HG03571 (cell line): ENCODE results near the gene TMEM91.

Experiments
- ATAC-seq: cut with Tn5 transposase; IDR thresholded peaks from one replicate; pipeline ENCODE4 v1.9.1; 2021; ENCODE audit not compliant: unreplicated experiment

TMEM91 gene

DNA sequence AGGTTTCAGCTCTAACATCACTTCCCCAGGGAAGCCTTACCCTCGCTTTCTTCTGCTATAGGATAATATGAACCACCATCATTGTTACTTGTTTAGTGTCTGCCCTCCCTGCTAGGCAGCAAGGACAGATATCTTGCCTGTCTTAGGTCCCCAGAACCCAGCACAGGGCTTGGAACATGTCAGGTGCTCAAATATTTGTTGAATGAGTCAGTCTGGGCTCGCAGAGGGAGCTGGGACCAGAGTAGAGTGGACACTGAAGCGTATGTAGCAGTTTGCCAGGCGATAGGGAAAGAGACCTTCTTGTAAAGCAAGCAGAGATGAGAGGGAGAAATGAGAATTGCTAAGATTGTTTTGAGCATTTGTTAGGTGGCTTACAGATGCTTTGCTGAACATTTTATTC lies 33.0 kb downstream of the TMEM91 start:
- no peak for ATAC-seq

DNA sequence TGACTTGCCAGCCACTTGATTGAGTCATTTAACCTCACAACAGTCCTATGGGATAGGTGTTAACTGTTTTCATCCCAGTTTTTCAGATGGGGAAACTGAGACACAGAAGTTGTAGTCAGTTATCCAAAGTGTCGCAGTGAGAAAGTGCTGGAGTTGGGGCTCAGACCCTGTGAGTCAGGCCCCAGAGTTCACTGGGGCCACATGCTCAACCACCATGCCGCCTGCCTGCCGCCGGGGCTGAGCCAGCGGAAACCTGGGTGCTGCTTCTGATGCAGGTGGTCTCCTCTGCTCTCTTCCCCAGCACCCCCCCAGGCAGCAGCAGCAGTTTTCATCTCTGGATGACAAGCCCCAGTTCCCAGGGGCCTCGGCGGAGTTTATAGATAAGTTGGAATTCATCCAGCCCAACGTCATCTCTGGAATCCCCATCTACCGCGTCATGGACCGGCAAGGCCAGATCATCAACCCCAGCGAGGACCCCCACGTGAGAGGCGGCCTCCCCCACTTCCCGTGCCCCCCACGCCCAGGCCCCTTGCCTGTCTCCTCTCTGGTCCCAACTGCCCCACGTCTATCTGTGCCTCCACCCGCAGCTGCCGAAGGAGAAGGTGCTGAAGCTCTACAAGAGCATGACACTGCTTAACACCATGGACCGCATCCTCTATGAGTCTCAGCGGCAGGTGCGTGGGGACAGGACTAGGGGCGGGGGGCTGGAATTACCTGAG lies 34.2 kb downstream of the TMEM91 start:
- no peak for ATAC-seq

DNA sequence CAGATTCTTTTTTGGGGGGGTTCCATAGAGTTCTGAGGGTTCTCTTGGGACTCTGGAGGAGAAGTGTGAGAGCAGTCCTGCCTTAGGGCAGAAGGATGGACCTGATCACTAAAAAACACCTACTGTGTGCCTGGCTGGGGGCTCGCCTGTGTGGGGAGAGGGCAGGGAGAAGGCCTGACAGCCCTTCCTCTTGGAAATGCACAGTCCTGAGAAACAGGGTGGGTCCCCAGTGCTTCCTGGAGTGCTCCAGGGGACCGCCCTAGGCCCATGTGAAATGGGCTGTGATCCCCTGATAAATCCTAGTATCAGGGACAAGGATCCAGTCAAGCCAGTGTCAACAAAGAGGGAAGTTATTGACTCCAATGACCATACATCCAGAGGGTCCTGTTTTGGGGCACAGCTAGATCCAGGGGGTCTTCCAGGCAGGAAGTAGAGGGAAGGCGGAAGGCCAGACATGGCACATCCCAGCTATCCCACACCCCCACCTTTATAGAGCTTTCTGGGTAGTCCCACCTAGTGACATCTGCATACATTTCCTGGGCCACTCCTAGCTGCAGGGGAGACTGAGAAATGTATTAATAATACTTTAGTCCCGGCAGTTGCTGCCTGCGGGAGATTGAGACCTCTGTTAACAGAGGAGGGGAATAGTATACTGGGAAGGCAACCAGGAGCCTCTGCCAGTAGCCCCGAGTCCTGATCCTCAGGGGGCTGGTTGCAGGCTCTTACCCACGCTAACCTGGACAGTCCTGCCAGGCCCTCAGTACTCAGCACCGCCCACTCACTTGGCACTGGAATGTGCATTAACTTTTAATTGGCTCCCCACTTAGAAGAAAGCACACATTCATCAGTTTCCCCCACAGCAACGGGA lies 35.0 kb downstream of the TMEM91 start:
- ATAC-seq, result no peak

DNA sequence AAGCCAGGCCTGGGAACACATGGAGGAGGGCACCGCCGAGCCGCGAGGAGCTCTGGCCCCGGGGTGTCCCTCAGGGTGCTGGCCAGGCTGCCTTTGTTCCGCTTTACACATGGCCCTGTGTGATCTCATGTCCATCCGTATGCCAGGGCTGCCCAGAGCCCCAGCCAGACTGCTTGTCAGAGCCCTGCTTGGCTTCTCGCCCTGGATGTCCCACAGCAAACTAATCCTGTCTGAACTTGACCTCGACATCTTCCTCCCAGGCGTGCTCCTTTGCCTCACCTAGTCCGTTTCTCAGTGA lies 35.6 kb downstream of the TMEM91 start:
- no peak for ATAC-seq

DNA sequence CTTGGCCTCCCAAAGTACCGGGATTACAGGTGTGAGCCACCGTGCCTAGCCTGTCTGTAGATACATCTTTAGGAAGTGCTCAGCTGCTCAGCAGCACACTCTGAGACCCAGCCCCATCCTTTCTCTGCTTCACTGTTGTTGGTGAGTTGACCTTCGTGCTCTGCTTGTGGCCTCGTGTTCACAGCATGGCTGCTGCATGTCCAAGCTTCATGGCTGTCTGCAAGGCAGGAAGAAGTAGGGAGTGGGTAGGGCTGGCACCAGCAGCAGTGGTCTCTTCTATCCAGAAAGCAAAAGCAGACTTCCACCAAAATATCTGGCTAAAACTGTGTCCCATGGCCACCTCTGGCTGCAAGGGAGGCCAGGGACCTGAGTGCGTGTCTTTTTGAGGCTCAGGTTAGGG lies 36.6 kb downstream of the TMEM91 start:
- no peak for ATAC-seq

DNA sequence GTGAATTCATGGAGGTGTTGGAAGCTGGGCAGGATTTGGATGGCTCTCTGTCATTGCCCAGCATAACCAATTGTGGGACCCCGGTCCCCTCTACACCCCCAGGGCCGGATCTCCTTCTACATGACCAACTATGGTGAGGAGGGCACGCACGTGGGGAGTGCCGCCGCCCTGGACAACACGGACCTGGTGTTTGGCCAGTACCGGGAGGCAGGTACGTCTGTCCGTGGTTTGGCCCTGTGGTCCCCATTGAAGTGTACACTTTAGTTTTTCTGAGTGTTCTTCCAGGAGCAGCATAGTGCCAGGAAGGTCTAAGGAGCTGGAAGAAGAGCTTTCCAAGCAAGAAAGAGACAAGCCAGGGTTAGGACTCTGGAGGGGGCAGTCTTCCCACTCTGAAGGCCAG lies 37.6 kb downstream of the TMEM91 start:
- no peak for ATAC-seq

DNA sequence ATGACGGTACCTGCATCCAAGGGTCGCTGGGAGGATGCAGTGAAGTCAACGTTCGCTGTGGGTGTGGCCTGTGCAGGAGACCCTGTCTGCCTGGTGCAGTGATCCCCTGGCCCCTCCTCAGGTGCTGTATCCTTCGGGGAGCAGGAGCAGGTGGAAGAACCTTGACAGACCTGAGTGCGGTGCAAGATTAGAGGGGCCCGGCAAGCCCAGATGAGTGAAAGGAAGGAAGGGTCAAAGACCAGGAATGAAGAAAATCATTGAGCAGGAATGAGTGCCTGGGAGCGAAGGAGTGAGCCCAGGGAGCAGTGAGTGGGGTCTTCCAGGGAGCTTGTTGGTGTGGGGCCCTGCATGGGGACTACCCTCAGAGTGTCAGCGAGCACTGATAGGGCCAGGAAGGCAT lies 38.1 kb downstream of the TMEM91 start:
- ATAC-seq, result no peak

DNA sequence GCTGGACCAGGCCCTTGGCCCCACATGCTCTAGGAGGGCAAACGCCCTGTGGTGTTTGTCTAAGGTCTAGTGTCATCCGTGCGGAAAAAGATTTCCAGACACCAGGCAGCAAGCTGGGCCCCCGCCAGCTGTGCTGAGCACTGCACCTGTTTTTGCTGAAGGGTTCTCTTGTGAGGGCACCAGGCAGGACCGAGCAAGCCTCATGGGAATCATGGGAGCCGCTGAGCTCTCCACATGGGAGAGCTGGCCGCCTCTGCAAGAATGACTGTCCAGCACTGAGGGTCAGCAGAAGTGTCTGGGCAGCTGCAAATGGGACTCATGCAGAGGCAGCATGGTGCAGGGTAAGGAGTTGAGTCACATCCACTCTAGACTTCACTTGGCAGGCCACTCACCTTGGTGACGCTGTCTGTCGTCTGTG lies 38.8 kb downstream of the TMEM91 start:
- ATAC-seq, result no peak

DNA sequence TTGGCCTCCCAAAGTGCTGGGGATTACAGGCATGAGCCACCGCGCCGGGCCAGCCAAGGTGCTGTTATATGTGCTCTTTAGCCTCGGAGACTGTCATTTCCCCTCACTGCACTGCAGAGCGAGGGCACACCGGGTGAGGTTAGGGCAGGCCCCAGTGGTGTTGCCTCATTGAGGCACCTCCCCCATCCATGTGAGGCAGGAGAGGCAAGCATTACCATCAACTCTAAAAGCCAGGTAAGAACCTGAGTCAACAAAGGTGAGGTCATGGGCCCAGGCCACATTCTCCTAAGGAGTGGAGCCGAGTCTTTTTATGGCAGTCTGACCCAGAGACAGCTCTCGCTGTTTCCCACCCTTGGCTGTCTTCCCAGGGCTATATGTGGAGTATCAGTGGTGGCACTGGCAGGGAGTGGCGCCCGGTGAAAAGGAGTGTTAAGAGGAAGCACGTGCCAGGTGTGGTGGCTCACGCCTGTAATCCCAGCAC lies 39.9 kb downstream of the TMEM91 start:
- no peak for ATAC-seq

DNA sequence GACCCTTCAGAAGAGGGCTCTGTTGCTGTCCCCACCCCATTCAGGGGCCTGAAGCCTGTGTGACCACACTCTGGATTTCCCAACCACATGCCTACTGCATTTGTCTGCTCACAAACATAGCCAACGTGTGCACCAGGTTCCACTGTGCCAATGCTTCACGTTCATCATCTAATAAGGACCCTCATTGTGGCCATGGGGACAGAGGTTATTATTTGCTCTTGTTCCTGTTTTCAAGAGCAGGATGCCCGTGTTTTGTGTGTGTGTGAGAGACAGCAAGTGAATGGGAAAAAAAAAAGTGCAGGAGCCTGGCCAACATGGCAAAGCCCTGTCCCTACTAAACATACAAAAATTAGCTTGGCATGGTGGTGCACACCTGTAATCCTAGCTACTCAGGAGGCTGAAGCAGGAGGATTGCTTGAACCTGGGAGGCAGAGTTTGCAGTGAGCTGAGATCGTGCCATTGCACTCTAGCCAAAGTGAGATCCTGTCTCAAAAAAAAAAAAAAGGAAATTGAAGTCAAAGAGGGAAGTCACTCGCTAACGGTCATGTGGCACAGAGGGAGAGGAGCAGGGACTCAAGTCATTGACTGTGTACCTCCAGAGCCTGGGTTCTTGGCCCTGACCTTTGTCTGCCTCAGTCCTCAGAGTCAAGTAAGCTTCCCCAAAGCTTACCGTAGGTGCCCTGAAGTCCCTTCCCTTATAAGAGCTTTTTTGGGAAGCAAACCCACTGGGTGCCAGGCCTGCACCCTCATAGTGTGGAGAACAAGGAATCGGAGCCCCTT lies 44.0 kb downstream of the TMEM91 start:
- no peak for ATAC-seq

DNA sequence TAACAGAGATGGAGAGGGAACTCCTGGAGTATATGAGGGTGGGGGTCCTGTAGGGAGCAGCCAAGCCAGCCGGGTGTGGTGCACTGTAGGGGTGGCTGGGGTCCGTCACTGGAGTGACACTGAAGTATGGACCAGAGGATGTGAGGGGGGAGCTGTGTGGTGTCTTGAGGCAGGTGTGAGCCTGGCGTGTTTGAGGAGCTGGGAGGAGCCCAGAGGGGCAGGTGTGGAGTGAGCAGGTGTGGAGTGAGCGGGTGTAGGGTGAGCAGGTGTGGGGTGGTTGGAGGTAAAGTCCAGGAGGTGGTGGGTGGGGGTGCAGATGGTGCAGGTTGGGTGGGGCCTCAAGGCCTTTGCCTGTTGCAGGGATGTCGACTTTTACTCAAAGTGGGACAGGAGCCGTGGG lies 45.0 kb downstream of the TMEM91 start:
- ATAC-seq, result no peak

DNA sequence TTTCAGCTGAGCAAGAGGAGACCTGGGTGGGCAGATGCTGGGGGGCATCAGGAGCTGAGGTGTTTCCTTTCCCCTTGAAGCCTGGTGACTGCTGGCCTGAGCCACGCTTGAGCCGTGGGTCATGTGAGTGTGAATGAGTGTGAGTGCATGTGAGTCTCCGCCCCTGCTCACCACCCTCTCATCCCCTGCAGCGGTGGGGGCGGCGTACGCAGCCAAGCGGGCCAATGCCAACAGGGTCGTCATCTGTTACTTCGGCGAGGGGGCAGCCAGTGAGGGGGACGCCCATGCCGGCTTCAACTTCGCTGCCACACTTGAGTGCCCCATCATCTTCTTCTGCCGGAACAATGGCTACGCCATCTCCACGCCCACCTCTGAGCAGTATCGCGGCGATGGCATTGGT lies 45.6 kb downstream of the TMEM91 start:
- ATAC-seq, result no peak

DNA sequence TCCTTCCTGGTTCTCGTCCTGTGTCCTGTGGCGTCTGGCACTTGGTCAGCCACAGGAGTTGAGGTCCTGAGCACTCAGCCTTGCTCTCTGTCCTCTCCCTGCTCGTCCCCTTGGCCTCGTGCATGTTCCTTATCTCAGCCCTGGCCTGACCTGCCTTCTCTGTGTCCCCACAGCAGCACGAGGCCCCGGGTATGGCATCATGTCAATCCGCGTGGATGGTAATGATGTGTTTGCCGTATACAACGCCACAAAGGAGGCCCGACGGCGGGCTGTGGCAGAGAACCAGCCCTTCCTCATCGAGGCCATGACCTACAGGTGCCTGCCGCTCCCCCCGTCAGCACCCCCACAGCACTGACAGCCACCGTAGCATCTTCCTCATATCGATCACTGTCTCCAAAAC lies 46.1 kb downstream of the TMEM91 start:
- no peak for ATAC-seq

DNA sequence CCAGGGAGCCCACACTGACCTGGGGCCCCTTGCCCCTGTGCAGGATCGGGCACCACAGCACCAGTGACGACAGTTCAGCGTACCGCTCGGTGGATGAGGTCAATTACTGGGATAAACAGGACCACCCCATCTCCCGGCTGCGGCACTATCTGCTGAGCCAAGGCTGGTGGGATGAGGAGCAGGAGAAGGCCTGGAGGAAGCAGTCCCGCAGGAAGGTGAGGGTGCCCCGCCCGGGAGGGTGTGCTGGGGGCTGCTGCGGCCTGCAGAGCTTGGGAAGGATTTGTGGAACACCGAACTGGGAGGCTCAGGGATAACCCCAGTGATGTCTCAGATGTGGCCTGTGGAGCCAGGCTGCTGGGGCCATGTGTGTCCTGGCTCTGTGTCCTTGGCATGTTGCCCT lies 46.6 kb downstream of the TMEM91 start:
- ATAC-seq, result no peak

DNA sequence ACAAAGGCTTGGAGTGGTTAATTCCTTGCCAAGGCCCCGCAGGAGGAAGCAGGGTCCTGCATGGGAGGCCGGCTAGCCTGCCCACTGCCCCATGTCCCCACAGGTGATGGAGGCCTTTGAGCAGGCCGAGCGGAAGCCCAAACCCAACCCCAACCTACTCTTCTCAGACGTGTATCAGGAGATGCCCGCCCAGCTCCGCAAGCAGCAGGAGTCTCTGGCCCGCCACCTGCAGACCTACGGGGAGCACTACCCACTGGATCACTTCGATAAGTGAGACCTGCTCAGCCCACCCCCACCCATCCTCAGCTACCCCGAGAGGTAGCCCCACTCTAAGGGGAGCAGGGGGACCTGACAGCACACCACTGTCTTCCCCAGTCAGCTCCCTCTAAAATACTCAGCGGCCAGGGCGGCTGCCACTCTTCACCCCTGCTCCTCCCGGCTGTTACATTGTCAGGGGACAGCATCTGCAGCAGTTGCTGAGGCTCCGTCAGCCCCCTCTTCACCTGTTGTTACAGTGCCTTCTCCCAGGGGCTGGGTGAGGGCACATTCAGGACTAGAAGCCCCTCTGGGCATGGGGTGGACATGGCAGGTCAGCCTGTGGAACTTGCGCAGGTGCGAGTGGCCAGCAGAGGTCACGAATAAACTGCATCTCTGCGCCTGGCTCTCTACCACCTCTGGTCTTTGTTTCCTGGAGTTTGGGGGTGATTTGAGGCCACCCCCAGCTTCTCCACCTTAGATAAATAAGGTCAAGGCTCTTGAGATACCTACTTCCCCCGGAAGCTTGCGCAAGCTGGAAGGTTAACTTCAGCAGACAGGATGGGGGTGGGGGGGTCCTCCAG lies 48.2 kb downstream of the TMEM91 start:
- ATAC-seq, result no peak

DNA sequence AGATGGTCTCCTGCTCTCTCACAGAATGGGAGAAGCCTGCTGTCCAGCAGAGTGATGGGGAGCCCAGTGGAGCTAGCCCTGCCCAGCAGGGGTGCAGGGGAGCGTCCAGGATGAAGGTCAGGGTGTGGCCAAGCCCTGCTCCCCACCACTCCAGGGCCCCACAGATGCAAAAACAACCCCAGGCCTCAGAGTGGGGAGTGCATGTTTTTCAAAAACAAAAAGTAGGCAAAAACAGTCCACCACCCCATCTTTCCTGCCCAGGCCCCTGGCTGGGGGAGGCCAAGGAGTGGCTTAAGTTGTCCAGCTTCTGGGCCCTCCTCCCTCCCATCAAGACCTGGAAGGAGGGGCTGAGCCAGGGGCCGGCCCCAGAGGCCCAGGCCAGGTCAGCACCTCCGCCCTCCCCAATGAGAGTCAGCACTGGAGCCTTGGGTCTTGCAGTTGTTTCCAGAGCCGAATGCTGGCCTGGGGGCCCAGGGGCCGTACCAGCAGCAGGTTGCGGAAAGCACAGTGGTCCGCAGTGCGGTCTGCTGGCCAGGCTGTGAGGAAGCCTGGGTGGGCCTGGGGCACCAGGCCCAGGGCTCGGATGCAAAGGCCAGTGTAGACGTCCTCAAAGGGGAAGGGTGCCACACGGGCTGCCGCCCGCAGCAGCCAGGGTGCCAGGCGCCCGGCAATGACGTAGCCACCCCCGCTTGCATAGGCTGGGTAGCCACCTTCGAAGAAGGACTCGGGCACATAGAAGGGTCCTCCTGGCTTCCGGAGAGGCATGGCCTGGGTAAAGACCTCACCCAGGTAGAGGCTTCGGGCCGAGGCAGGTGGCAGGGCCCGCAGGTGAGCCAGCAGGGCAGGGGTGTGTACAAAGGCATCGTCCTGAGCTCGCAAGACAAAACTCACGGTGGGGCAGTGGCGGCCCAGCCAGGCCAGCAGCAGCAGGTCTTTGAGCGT lies 49.1 kb downstream of the TMEM91 start:
- ATAC-seq, result no peak

DNA sequence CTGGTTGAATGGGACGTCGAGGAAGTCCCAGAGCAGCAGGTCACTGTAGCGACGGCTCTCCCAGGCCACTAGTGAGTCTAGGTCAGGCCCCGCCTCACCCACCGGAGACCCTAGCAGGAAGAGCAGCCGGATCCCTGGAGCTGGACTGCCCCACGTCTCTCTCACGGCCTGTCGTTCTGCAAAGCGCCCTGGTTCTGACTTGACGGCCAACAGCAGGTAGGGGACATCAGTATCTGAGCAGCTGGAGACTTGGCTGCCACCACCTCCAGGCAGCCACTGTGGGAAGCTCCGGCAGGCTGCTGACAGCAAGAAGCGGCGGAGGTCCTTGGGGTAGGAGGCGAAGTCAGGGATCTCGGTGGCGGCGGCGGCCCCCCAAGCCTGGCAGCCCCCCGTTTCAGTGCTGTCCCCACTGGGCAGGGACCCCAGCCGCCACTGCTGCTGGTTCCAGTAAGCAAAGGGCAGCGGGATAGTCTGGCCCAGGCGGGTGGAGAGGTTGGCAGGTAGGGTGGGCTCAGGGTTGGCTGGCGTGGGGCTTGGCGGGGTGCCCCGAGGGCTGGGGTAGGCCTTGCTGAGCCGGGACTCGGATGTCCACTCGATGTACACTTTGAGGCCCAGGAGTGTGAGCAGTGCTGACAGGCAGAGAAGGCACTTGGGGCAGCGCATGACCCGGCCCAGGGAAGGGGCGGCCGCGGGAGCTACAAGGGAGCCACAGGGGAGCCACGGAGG lies 49.9 kb downstream of the TMEM91 start:
- no peak for ATAC-seq

DNA sequence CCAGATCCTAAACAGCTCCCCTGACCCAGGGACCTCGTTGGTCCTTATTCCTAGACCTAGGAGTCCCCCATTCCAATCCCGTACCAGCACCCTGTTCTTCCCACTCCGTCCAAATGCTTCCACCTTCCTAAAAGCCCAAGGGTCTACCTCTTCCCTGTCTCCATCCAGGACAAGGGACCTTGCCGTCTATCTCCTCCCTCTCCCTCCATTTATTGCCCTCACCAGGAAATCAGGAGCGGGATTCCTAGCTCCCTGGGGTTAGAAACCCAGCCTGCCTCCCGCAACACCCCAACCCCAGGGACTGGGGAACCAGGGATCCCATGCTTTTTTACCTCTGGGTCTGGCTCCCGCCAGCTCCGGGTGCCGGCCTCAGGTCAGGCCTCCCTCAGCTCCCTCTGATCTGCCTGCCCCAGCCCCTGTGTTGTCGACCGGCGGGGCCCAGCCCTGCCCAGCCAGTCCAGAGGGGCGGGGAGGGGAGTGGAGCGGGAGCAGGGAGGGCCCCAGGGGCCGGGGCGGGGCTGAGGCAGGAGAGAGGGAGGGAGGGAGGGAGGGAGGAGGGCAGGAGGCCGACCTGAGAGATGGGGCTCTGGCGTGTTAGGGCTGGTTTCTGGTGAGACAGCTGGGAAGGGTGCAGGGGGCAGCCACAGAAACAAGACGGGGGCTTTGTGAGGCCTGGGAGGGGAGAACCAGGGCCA lies 50.8 kb downstream of the TMEM91 start, which contains the start of gene B3GNT8:
B3GNT8 (minus strand) TSS at position 423 of the 695 bp plus-strand sequence. CDS start 596 bp downstream, outside the sequence.
- no peak for ATAC-seq
